Neural cell (in vitro differentiated cells): ENCODE data around the gene TIGD1.

ENCODE experiments used
- EP300 ChIP-seq: fragments of 450-650 bp; conservative IDR thresholded peaks from 2 replicates; pipeline ENCODE4 v1.6.1; 2014; ENCODE audit warnings: antibody characterized with exemption, mild to moderate bottlenecking, moderate library complexity; ENCODE audit not compliant: poor library complexity, severe bottlenecking
- POLR2AphosphoS5 ChIP-seq: IDR thresholded peaks from 2 replicates; pipeline ENCODE4 v1.6.1; 2012
- TF ChIP-seq, protein P1 (sequence below): fragments of 450-650 bp; IDR thresholded peaks from 2 replicates; pipeline ENCODE4 v1.5.1; 2014; ENCODE audit warnings: antibody characterized with exemption, mild to moderate bottlenecking, moderate library complexity; ENCODE audit not compliant: poor library complexity, severe bottlenecking
- TF ChIP-seq, protein P2 (sequence below): IDR thresholded peaks from 2 replicates; pipeline ENCODE4 v1.6.1; 2012; ENCODE audit warnings: borderline replicate concordance

DNA sequence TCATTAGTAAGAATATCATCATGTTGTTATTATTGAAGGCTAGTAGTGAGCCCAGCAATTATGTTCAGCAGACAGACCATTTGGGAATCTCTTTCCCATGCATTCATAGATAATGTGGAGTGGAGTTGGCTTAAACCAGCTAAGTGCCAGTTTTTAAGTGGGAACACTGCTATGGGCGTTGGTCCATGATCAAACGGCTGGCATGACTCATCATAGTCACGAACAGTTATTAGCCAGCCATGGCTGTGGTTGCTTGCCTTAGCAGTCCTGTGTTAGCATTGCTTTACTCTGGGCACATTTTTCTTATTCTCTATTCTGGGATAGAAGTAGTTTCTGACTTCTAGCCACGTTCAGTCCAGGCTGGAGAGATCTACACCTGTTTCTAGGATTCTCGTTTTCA lies 17.8 kb upstream of the TIGD1 start:
- TF ChIP-seq, protein P1, sequence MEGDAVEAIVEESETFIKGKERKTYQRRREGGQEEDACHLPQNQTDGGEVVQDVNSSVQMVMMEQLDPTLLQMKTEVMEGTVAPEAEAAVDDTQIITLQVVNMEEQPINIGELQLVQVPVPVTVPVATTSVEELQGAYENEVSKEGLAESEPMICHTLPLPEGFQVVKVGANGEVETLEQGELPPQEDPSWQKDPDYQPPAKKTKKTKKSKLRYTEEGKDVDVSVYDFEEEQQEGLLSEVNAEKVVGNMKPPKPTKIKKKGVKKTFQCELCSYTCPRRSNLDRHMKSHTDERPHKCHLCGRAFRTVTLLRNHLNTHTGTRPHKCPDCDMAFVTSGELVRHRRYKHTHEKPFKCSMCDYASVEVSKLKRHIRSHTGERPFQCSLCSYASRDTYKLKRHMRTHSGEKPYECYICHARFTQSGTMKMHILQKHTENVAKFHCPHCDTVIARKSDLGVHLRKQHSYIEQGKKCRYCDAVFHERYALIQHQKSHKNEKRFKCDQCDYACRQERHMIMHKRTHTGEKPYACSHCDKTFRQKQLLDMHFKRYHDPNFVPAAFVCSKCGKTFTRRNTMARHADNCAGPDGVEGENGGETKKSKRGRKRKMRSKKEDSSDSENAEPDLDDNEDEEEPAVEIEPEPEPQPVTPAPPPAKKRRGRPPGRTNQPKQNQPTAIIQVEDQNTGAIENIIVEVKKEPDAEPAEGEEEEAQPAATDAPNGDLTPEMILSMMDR, result no peak
- TF ChIP-seq, protein P2, sequence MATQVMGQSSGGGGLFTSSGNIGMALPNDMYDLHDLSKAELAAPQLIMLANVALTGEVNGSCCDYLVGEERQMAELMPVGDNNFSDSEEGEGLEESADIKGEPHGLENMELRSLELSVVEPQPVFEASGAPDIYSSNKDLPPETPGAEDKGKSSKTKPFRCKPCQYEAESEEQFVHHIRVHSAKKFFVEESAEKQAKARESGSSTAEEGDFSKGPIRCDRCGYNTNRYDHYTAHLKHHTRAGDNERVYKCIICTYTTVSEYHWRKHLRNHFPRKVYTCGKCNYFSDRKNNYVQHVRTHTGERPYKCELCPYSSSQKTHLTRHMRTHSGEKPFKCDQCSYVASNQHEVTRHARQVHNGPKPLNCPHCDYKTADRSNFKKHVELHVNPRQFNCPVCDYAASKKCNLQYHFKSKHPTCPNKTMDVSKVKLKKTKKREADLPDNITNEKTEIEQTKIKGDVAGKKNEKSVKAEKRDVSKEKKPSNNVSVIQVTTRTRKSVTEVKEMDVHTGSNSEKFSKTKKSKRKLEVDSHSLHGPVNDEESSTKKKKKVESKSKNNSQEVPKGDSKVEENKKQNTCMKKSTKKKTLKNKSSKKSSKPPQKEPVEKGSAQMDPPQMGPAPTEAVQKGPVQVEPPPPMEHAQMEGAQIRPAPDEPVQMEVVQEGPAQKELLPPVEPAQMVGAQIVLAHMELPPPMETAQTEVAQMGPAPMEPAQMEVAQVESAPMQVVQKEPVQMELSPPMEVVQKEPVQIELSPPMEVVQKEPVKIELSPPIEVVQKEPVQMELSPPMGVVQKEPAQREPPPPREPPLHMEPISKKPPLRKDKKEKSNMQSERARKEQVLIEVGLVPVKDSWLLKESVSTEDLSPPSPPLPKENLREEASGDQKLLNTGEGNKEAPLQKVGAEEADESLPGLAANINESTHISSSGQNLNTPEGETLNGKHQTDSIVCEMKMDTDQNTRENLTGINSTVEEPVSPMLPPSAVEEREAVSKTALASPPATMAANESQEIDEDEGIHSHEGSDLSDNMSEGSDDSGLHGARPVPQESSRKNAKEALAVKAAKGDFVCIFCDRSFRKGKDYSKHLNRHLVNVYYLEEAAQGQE, result no peak
- TF ChIP-seq POLR2AphosphoS5 (no peak), EP300 (no peak)
